Lower leg skin (tissue), 3 donors: ENCODE measurements around the gene HMGCS1.

Experiments used
- CTCF ChIP-seq, 3 donors: fragments of 450-650 bp; IDR thresholded peaks; one replicate each; pipeline ENCODE4 v1.5.1; 2016; ENCODE audit warnings: antibody characterized with exemption in 3 of 3, mild to moderate bottlenecking in 3 of 3, moderate library complexity in 2 of 3
- POLR2A ChIP-seq, 2 donors: fragments of 450-650 bp; IDR thresholded peaks; one replicate each; pipeline ENCODE4 v1.6.1; 2016 to 2017; ENCODE audit warnings: antibody characterized with exemption in 2 of 2, mild to moderate bottlenecking in 1 of 2, moderate library complexity in 1 of 2

- no peak for TF ChIP-seq CTCF (IDR thresholded peaks at IDR 0.05)
- no peak for TF ChIP-seq POLR2A (IDR thresholded peaks at IDR 0.05)
Observed at GRCh38 chr5:43295202-43295601, 18.0 kb downstream of the HMGCS1 start.
